Smooth muscle cell of trachea (primary cell): ENCODE results near the gene AMFR. TPM values are rescaled to one million over a fixed set of nuclear protein-coding genes. Genes with fewer than 3 reads are reported as not detected.

Experiments used
- total RNA-seq: library from RNA; depleted of rRNA; stranded (reverse); fragments of >200 nt; gene quantifications from 2 replicates; pipeline ENCODE4 v1.2.1, GENCODE V29; 2014

The AMFR gene
- total RNA-seq = 191 and 338 TPM in 2 replicates

DNA sequence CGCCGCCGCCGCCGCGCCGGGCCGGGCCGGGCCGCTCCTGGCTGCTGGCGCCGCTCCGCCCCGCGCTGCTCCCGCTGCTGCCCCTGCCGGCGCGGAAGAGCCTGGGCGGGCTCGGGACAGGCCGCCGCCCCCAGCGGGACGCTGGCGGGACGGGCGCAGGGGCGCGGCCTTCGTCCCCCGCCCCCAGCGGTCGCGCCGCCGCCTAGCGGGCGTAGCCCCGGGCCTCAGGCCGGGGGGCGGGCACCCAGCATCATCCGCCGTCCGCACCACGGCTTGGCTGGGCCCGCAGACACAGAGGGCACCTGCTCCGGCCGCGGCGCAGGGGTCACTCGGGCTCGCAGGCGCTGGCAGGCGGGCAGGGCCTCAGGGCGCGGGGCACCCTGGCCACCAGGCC is at the start of gene AMFR:
Gene AMFR, minus strand, starts transcription at position 107 of the 394 bp plus-strand sequence. CDS start 218 bp downstream, outside the sequence.

DNA sequence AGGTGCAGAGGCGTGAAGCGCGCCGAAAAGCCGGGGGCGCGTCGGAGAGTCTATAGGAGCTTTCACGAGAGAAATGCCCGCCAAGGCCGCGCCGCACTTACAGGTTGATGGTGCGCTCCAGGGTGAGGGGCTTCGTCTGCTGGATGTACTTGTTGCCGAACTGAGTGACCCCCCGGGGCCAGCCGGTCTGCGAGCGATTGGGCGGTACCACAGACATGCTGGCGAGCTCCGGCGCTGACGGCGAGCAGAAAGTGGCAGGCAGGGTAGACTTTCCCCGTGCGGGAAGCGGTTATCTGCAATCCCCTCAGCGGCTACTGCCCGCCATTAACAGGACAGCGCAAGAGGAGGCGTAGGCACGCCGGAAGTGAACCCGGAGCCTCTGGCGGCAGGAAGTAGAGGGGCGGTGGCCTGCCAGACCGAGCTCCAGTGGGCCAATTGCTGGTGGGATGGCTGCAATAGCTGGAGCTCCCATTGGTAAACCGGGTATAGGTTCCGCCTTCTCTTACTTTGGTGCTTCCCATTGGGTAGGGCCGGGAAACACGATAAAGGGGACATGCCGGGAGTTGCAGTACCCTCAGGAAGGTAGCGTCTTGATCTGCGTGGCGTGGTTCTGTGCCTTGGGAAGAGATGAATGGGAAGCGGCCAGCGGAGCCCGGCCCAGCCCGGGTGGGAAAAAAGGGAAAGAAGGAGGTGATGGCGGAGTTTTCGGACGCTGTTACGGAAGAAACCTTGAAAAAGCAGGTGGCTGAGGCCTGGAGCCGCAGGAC is 25.8 kb upstream of the AMFR start, which contains the start of the genes NUDT21 and OGFOD1:
Gene NUDT21, minus strand, starts transcription at position 347 of the 767 bp plus-strand sequence. Its CDS starts 130 bp downstream, at position 217.
Gene OGFOD1, plus strand, starts transcription at position 569 of the 767 bp plus-strand sequence. Its CDS starts 59 bp downstream, at position 628.

Other genes with a start within 250 kb of the AMFR start
- under 0.01 and 0.44 TPM in 2 replicates for gene GNAO1, start 234.1 kb downstream of the AMFR start, total RNA-seq
- gene NUDT21, start 25.8 kb upstream of the AMFR start, total RNA-seq = 56.9 and 116 TPM in 2 replicates
- gene OGFOD1, start 26.0 kb upstream of the AMFR start, total RNA-seq = 72.8 and 74.0 TPM in 2 replicates
- 72.9 and 108 TPM in 2 replicates for gene BBS2, start 94.5 kb upstream of the AMFR start, total RNA-seq
- not detected in 2 replicates for gene MT4, start 139.5 kb upstream of the AMFR start, total RNA-seq
- gene MT3, start 164.0 kb upstream of the AMFR start, total RNA-seq = 0.66 TPM in 1 of 2 replicates, not detected in the other
- gene MT2A, start 183.0 kb upstream of the AMFR start, total RNA-seq = 96.4 and 103 TPM in 2 replicates
- 167 and 190 TPM in 2 replicates for gene MT1E, start 200.2 kb upstream of the AMFR start, total RNA-seq
- gene MT1M, start 207.1 kb upstream of the AMFR start, total RNA-seq = 2.6 and 5.1 TPM in 2 replicates
- 1.5 and 1.7 TPM in 2 replicates for gene MT1A, start 213.1 kb upstream of the AMFR start, total RNA-seq
- not detected in 2 replicates for gene MT1B, start 226.3 kb upstream of the AMFR start, total RNA-seq
- gene MT1F, start 232.4 kb upstream of the AMFR start, total RNA-seq = 0.17 TPM in 1 of 2 replicates, not detected in the other
- 0.58 TPM in 1 of 2 replicates, not detected in the other for gene MT1G, start 242.5 kb upstream of the AMFR start, total RNA-seq
- gene MT1H, start 244.3 kb upstream of the AMFR start, total RNA-seq = not detected in 2 replicates